ENCODE results near the gene PCDHGB5. TPM values are rescaled to one million over a fixed set of nuclear protein-coding genes. Genes with fewer than 3 reads are reported as not detected.
"Not testable (repeated sequence)": the region's sequence is repeated elsewhere in the genome, so short reads cannot be mapped to it uniquely, and the experiment has no call there.

PCDHGB5 gene
- 0.62 and 0.92 TPM in 2 replicates for total RNA-seq

DNA sequence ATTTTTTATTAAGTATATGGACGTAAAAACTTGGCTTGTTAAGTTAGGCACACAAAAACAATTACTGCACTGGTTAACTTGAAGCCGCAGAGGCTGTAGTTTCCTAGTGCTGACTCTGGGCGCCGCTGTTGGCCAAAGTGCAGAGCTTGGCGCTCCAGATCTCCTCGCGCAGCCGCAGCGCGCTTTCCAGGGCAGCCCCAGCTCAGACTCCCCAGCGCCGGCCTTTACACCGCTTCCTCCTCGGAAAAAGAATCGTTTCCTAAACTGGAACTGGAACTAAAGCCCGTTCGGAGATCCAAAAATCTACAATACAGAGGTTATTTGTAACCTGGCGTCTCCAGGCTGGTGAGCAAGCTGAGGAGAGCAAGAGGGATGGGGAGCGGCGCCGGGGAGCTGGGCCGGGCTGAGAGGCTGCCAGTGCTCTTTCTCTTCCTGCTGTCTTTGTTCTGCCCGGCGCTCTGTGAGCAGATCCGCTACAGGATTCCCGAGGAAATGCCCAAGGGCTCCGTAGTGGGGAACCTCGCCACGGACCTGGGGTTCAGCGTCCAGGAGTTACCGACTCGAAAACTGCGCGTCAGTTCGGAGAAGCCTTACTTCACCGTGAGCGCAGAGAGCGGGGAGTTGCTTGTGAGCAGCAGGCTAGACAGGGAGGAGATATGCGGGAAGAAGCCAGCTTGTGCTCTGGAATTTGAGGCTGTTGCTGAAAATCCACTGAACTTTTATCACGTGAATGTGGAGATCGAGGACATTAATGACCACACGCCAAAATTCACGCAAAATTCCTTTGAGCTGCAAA, at the start of gene PCDHGB5:
TSS of gene PCDHGB5 (plus strand) at position 192 of the 796 bp plus-strand sequence. CDS start at position 373, 181 bp downstream.
- H3K4me1 Mint-ChIP-seq (ENCODE audit: low read depth); H3K27ac Mint-ChIP-seq; H3K36me3 Mint-ChIP-seq (ENCODE audit: low read depth); intact Hi-C loops (cut with micrococcal nuclease): not testable (repeated sequence)
- peak; percentile 31 for DNase-seq (ENCODE audit: low spot score)
- H3K27me3 Mint-ChIP-seq (ENCODE audit: low read depth) = peaks cover 22% of the 10 kb centered on the region
- peak within 1 kb of the TSS; percentile 55 for H3K4me3 Mint-ChIP-seq (ENCODE audit: low read depth)
- peaks cover 36% of the 10 kb centered on the region for H3K9me3 Mint-ChIP-seq

DNA sequence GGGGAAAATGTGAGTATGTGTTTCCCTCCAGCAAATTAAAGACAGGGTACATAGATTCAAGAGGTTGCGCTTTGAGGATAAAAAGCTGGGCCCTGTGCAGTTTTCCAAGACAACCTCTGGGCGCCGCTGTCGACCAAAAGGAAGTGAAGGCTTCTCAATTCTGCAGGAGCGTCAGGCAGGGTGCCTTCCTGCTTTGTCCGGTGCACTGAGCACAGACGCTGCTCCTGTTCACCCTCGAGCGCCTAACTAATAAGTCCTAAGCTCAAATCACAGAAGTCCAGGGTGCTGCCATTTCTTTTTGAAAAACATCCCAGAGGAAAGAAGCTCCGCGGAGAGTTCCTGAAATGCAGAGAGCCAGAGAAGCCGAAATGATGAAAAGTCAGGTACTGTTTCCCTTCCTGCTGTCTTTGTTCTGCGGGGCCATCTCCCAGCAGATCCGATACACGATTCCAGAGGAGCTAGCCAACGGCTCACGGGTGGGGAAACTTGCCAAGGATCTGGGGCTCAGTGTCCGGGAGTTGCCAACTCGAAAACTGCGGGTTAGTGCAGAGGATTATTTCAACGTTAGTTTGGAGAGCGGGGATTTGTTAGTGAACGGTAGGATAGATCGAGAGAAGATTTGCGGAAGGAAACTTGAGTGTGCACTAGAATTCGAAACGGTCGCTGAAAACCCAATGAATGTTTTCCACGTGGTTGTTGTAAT, 47.7 kb upstream of the PCDHGB5 start, which contains the start of gene PCDHGB1:
TSS of gene PCDHGB1 (plus strand) at position 183 of the 703 bp plus-strand sequence. CDS start at position 345, 162 bp downstream.
- Mint-ChIP-seq H3K4me1 (ENCODE audit: low read depth) (peaks cover 7% of the 10 kb centered on the region), H3K27ac (no peak within 1 kb of the TSS), H3K4me3 (ENCODE audit: low read depth) (peak within 1 kb of the TSS; percentile 75), H3K27me3 (ENCODE audit: low read depth) (peaks cover 14% of the 10 kb centered on the region), H3K9me3 (peaks cover 21% of the 10 kb centered on the region), H3K36me3 (ENCODE audit: low read depth) (no peaks in the 10 kb centered on the region)
- DNase-seq (ENCODE audit: low spot score) = no peak
- intact Hi-C loops (cut with micrococcal nuclease) = loop anchor here (10.0 kb wide), 1 partner anchor 115 kb away; no protein-coding TSS in a partner anchor

DNA sequence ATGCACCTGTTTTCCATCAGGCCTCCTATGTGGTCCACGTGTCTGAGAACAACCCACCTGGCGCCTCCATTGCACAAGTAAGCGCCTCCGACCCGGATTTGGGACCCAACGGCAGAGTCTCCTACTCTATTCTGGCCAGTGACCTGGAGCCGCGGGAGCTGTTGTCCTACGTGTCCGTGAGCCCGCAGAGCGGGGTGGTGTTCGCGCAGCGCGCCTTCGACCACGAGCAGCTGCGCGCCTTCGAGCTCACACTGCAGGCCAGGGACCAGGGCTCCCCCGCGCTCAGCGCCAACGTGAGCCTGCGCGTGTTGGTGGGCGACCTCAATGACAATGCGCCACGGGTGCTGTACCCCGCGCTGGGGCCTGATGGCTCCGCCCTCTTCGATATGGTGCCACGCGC, 46.2 kb upstream of the PCDHGB5 start:
- no peak for DNase-seq (ENCODE audit: low spot score)
- Mint-ChIP-seq H3K4me1 (ENCODE audit: low read depth) (peaks cover 7% of the 10 kb centered on the region), H3K36me3 (ENCODE audit: low read depth) (no peaks in the 10 kb centered on the region), H3K27ac (no peak overlapping the region), H3K27me3 (ENCODE audit: low read depth) (peaks cover 14% of the 10 kb centered on the region), H3K9me3 (peaks cover 21% of the 10 kb centered on the region), H3K4me3 (ENCODE audit: low read depth) (no peak overlapping the region)
- intact Hi-C loops (cut with micrococcal nuclease) = loop anchor here (10.0 kb wide), 1 partner anchor 117 kb away; no protein-coding TSS in a partner anchor

DNA sequence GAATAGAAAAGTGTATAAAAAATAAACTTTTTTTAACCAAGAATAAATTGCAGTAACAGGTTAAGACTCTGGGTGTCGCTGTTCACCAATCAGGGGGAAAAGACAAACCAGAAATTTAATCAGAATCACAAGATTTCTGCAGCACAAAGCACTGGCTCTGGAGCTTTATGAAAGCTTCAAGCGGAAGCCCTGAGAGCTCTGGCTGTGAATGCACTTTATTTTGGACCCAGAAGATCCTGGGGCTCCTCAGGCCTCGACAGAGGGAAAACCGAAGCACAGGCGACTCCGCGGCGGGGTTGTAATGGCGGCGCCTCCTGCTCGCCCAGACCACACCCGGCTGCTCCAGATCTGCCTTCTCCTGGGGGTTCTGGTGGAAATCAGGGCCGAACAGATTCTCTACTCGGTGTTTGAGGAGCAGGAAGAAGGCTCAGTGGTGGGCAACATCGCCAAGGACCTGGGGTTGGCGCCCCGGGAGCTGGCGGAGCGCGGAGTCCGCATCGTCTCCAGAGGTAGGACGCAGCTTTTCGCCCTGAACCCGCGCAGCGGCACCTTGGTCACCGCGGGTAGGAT, 42.8 kb upstream of the PCDHGB5 start, which contains the start of gene PCDHGA4:
TSS of gene PCDHGA4 (plus strand) at position 122 of the 570 bp plus-strand sequence. CDS start at position 209, 87 bp downstream.
- no peak for DNase-seq (ENCODE audit: low spot score)
- Mint-ChIP-seq H3K9me3 (peaks cover 23% of the 10 kb centered on the region), H3K27me3 (ENCODE audit: low read depth) (peaks cover 20% of the 10 kb centered on the region), H3K27ac (no peak within 1 kb of the TSS), H3K4me3 (ENCODE audit: low read depth) (peak within 1 kb of the TSS; percentile 39), H3K36me3 (ENCODE audit: low read depth) (no peaks in the 10 kb centered on the region), H3K4me1 (ENCODE audit: low read depth) (peaks cover 6% of the 10 kb centered on the region)
- intact Hi-C loops (cut with micrococcal nuclease) = loop anchor here (5.0 to 10.0 kb wide), 4 partner anchors 67 to 202 kb away; partner anchors contain the start of gene PCDHGA11

DNA sequence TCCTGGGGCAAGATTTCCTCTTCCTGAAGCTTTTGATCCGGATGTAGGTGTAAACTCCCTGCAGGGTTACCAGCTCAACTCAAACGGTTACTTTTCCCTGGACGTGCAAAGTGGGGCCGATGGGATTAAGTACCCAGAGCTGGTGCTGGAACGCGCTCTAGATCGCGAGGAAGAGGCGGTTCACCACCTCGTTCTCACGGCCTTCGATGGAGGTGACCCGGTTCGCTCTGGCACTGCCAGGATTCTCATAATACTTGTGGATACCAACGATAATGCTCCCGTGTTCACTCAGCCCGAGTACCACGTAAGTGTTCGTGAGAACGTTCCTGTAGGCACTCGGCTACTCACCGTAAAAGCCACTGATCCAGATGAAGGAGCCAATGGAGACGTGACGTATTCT, 42.1 kb upstream of the PCDHGB5 start:
- peaks cover 20% of the 10 kb centered on the region for H3K27me3 Mint-ChIP-seq (ENCODE audit: low read depth)
- H3K9me3 Mint-ChIP-seq = peaks cover 21% of the 10 kb centered on the region
- H3K4me3 Mint-ChIP-seq (ENCODE audit: low read depth) = no peak overlapping the region
- peaks cover 1% of the 10 kb centered on the region for H3K36me3 Mint-ChIP-seq (ENCODE audit: low read depth)
- no peak overlapping the region for H3K27ac Mint-ChIP-seq
- intact Hi-C loops (cut with micrococcal nuclease) = loop anchor here (5.0 to 10.0 kb wide), 4 partner anchors 67 to 202 kb away; partner anchors contain the start of gene PCDHGA11
- H3K4me1 Mint-ChIP-seq (ENCODE audit: low read depth) = peaks cover 2% of the 10 kb centered on the region
- no peak for DNase-seq (ENCODE audit: low spot score)

DNA sequence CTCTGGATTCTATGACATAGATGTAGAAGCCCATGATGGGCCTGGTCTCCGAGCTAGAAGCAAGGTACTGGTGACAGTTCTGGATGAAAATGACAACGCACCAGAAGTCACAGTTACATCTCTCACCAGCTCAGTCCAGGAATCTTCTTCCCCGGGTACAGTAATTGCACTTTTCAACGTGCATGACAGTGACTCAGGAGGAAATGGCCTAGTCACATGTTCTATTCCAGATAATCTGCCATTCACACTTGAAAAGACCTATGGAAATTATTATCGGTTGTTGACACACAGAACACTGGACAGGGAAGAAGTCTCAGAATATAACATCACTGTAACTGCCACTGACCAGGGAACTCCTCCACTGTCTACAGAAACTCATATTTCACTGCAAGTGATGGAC, 41.6 kb upstream of the PCDHGB5 start:
- Mint-ChIP-seq H3K9me3 (peaks cover 26% of the 10 kb centered on the region), H3K36me3 (ENCODE audit: low read depth) (peaks cover 3% of the 10 kb centered on the region), H3K4me3 (ENCODE audit: low read depth) (no peak overlapping the region), H3K27me3 (ENCODE audit: low read depth) (peaks cover 24% of the 10 kb centered on the region), H3K27ac (no peak overlapping the region), H3K4me1 (ENCODE audit: low read depth) (peaks cover 2% of the 10 kb centered on the region)
- DNase-seq (ENCODE audit: low spot score) = no peak
- intact Hi-C loops (cut with micrococcal nuclease) = loop anchor here (5.0 to 10.0 kb wide), 4 partner anchors 66 to 201 kb away; partner anchors contain the start of gene PCDHGA11

DNA sequence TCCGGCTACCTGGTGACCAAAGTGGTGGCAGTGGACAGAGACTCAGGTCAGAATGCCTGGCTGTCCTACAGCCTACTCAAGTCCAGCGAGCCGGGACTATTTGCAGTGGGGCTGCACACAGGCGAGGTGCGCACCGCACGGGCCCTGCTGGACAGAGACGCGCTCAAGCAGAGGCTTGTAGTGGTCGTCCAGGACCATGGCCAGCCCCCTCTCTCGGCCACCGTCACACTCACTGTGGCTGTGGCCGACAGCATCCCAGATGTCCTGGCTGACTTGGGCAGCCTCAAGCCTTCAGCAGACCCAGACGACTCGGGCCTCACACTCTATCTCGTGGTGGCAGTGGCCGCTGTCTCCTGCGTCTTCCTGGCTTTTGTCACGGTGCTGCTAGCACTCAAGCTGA, 40.8 kb upstream of the PCDHGB5 start:
- DNase-seq (ENCODE audit: low spot score) = no peak
- Mint-ChIP-seq H3K27ac (no peak overlapping the region), H3K9me3 (peaks cover 31% of the 10 kb centered on the region), H3K4me1 (ENCODE audit: low read depth) (peaks cover 2% of the 10 kb centered on the region), H3K36me3 (ENCODE audit: low read depth) (peaks cover 3% of the 10 kb centered on the region), H3K27me3 (ENCODE audit: low read depth) (peaks cover 27% of the 10 kb centered on the region), H3K4me3 (ENCODE audit: low read depth) (no peak overlapping the region)
- intact Hi-C loops (cut with micrococcal nuclease) = loop anchor here (5.0 to 10.0 kb wide), 4 partner anchors 65 to 200 kb away; partner anchors contain the start of gene PCDHGA11

DNA sequence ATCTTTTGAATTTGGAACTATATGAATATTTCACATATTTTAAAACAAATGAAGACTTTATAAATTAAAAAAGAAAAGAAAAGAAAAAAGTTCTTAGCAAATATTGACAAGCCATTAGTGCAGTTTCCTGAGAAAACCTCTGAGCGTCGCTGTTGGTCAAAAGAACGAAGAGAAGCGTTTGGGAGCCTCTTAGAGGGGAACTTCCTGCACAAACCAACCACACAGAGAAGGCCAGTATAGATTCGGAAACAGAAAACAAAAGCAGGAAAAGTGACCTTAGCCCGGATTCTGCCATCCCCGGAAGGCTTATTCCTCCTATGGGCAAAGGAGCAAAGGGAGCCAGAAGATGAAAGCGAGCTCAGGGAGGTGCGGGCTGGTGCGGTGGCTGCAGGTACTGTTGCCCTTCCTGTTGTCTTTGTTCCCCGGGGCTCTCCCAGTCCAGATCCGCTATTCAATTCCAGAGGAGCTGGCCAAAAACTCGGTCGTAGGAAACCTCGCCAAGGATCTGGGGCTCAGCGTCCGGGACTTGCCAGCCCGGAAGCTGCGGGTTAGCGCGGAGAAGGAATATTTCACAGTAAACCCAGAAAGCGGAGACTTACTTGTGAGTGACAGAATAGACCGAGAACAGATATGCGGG, 37.8 kb upstream of the PCDHGB5 start, which contains the start of gene PCDHGB2:
TSS of gene PCDHGB2 (plus strand) at position 205 of the 637 bp plus-strand sequence. CDS start at position 347, 142 bp downstream.
- peak within 1 kb of the TSS; percentile 85 for H3K4me3 Mint-ChIP-seq (ENCODE audit: low read depth)
- peaks cover 6% of the 10 kb centered on the region for H3K36me3 Mint-ChIP-seq (ENCODE audit: low read depth)
- peaks cover 2% of the 10 kb centered on the region for H3K4me1 Mint-ChIP-seq (ENCODE audit: low read depth)
- intact Hi-C loops (cut with micrococcal nuclease) = loop anchor here (5.0 to 10.0 kb wide), 4 partner anchors 62 to 197 kb away; partner anchors contain the start of gene PCDHGA11
- DNase-seq (ENCODE audit: low spot score) = no peak
- H3K27me3 Mint-ChIP-seq (ENCODE audit: low read depth) = peaks cover 34% of the 10 kb centered on the region
- H3K9me3 Mint-ChIP-seq = peaks cover 52% of the 10 kb centered on the region
- H3K27ac Mint-ChIP-seq = peak within 1 kb of the TSS; percentile 62

DNA sequence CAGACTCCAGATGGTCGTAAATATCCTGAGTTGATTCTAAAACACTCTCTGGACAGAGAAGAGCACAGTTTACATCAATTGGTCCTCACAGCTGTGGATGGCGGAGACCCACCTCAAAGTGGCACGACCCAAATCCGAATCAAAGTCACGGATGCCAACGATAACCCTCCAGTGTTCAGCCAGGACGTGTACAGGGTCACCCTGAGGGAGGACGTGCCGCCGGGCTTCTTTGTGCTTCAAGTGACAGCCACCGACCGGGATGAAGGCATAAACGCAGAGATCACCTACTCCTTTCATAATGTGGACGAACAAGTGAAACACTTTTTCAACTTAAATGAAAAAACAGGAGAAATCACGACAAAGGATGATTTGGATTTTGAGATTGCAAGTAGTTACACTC, 37.1 kb upstream of the PCDHGB5 start:
- no peak for DNase-seq (ENCODE audit: low spot score)

DNA sequence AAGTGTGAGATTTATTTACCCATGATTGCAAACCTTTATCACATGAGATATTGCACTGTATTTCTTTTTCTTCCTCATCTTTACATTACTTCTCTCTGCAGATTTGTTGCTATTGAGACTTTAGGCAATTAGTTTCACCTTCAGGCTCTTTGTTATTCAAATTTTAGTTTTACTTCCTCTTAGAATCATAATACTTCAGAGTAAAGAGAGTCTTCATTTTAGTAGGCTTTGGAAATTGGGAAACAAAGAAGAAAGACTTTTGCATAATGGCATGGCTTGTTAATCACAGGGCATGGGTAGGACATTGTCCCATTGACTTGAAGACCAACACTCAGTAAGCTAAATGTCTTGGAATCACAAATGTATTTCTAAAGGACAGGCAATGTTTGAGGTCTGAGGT, 35.0 kb upstream of the PCDHGB5 start:
- H3K27me3 Mint-ChIP-seq (ENCODE audit: low read depth) = peaks cover 33% of the 10 kb centered on the region
- H3K9me3 Mint-ChIP-seq = peaks cover 55% of the 10 kb centered on the region
- no peak for DNase-seq (ENCODE audit: low spot score)
- peaks cover 2% of the 10 kb centered on the region for H3K4me1 Mint-ChIP-seq (ENCODE audit: low read depth)
- no peak overlapping the region for H3K27ac Mint-ChIP-seq
- peaks cover 6% of the 10 kb centered on the region for H3K36me3 Mint-ChIP-seq (ENCODE audit: low read depth)
- H3K4me3 Mint-ChIP-seq (ENCODE audit: low read depth) = no peak overlapping the region
- intact Hi-C loops (cut with micrococcal nuclease) = no loop called here

More for the DNA sequence above, 37.1 kb upstream of the PCDHGB5 start:
- peaks cover 6% of the 10 kb centered on the region for H3K36me3 Mint-ChIP-seq (ENCODE audit: low read depth)
- intact Hi-C loops (cut with micrococcal nuclease) = no loop called here
- H3K4me1 Mint-ChIP-seq (ENCODE audit: low read depth) = peaks cover 2% of the 10 kb centered on the region
- H3K27ac Mint-ChIP-seq = no peak overlapping the region
- H3K9me3 Mint-ChIP-seq = peaks cover 55% of the 10 kb centered on the region
- peak overlapping the region; percentile 85 for H3K4me3 Mint-ChIP-seq (ENCODE audit: low read depth)
- H3K27me3 Mint-ChIP-seq (ENCODE audit: low read depth) = peaks cover 37% of the 10 kb centered on the region

DNA sequence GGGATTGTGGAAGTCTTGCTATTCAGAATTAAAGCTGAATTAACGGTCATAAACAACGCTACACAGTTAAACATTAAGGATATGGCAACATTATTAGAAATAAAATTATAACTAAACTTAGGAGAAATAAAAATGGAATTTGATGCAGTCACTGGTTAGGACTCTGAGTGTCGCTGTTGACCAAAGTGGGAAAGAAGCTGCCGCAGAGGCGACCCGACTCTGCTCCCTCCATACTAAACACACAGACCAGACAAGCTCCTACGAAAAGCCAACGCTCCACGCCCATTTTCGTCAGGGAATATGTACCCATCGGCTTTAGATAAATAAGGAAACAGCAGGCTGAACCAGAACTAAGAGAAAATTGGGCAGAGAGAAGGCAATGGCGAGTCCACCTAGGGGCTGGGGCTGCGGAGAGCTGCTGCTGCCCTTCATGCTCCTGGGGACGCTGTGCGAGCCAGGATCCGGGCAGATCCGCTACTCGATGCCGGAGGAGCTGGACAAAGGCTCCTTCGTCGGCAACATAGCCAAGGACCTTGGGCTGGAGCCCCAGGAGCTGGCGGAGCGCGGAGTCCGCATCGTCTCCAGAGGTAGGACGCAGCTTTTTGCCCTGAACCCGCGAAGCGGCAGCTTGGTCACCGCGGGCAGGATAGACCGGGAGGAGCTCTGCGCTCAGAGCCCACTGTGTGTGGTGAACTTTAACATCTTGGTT, 33.6 kb upstream of the PCDHGB5 start, which contains the start of gene PCDHGA5:
TSS of gene PCDHGA5 (plus strand) at position 211 of the 709 bp plus-strand sequence. CDS start at position 380, 169 bp downstream.
- H3K4me3 Mint-ChIP-seq (ENCODE audit: low read depth) = no peak within 1 kb of the TSS
- intact Hi-C loops (cut with micrococcal nuclease) = no loop called here
- H3K27me3 Mint-ChIP-seq (ENCODE audit: low read depth) = peaks cover 30% of the 10 kb centered on the region
- peaks cover 6% of the 10 kb centered on the region for H3K36me3 Mint-ChIP-seq (ENCODE audit: low read depth)
- H3K27ac Mint-ChIP-seq = no peak within 1 kb of the TSS
- peaks cover 2% of the 10 kb centered on the region for H3K4me1 Mint-ChIP-seq (ENCODE audit: low read depth)
- DNase-seq (ENCODE audit: low spot score) = no peak
- H3K9me3 Mint-ChIP-seq = peaks cover 52% of the 10 kb centered on the region
